Measurements from ENCODE around the gene STK31. TPM values are rescaled to one million over a fixed set of nuclear protein-coding genes. Genes with fewer than 3 reads are reported as not detected.
"Not testable (repeated sequence)": the region's sequence is repeated elsewhere in the genome, so short reads cannot be mapped to it uniquely, and the experiment has no call there.

Gene STK31
- polyA plus RNA-seq, 4 donors: 0.36 to 1.3 (median 0.91) TPM

DNA sequence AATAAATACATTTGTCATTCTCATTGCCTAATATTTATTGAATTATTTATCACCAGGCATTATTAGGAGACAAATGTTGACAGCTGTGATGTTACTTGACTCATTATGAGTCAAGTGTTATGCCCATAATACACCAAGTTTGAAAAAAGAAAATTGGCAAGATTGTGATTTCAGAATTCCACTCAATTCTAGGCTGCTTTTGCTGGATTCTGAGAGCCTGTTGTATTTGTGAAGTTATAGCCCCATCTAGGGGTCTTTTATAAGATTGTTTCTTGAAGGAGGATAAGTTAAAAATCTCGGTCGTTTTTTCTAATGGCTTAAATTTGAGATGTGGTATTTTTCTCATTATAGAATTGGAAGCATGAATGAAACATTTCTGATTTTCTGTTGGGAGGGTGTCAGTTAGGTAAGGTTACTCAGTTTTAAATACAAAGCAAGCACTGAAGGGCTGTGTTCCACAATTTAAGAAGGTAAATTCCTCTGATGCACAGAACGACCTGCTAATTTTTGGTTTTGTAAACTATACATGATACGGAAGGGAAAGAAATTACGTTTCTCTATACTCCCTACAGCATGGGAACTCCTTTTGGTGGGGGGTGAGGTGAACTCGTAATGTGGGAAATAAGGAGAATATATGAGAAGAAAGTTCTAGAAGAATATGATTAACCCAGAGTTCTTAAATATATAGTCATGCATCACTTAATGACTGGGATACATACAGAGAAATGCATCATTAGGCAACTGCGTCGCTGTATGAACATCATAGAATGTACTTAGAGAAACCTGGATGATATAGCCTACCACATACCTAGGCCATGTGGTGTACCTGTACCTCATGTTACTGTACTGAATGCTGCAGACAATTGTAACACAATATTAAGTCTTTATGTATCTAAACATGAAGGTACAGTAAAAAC, 2.6 kb downstream of the STK31 start:
- peak; percentile 28 to 44 (median 32) for DNase-seq (ENCODE audit: low read depth in 4 of 4, low spot score in 3 of 4)

DNA sequence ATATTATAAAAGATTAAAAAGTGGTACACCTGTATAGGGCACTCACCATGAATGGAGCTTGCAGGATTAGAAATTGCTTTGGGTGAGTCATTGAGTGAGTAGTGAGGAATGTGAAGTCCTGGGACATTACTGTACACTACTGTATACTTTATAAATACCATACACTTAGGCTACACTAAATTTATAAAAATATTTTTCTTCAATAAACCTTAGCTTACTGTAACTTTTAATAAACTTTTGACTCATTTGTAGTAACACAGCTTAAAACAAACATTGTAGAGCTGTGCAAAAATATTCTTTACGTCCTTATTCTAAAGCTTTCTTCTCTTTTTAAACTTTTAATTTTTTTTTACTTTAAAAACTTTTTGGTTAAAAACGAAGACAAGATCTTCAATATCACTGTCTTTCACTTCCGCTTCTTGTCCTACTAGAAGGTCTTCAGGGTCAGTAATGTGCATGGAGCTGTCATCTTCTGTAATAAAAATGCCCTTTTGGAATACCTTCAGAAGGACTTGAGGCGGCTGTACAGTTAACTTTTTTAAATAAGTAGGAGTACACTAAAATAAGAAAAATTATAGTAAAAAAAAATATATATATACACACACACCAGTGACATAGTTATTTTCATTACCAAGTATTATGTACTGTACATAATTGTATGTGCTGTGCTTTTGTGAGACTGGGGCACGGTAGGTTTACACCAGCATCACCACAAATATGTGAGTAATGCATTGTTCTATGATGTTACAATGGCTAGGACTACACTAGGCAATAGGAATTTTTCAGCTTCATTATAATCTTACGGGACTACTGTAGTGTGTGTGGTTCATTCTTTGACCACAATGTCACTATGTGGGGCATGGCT, 3.5 kb downstream of the STK31 start:
- DNase-seq (ENCODE audit: low read depth in 4 of 4, low spot score in 3 of 4): no peak

DNA sequence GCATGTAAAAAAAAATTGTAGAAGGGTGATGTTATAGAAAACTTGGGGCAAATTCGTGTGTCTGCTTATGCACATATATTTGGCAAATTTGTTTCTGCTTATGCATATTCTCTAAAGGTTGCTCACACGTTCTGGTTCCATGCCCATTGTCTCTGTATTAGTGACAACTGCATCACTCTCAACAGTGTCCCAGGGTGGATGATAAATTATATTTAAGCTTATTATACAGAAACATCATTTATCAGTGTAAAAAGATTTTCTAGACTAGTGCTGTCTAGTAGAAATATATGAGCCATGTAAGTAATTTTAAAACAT, 4.1 kb downstream of the STK31 start:
- no peak for DNase-seq (ENCODE audit: low read depth in 4 of 4, low spot score in 3 of 4)

DNA sequence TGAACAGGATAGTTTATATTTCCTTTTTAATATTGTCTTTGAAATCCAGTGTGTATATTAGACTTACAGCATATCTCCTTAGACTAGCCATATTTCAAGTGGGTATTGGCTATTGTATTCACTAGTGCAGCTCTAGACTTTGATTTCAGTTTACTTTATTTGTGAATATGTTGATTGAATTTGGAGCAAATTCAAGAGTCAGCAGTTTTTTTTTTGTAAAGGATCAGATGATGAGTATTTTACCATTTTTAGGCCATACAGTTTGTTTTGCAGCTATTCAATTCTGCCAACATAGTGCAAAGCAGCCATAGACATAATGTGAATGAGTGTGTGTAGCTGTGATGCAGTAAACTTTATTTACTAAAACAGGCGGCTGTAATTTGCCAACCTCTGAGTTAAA, 4.6 kb downstream of the STK31 start:
- no peak for DNase-seq (ENCODE audit: low read depth in 4 of 4, low spot score in 3 of 4)

DNA sequence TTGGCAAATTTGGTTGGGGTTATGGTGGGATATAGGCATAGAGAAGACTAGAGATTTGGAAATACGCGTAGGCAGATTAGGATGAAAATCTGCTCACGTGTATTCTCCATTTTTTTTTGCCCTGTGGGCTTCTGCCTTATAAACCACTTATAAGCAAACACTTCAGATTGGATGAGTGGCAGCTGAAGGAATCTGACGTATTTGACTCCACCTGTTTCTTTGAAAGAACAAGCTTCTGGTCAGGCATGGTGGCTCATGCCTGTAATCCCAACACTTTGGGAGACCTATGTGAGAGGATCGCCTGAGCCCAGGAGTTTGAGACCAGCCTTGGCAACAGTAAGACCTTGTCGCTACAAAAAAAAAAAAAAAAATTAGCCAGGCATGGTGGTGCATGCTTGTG, 5.1 kb downstream of the STK31 start:
- DNase-seq (ENCODE audit: low read depth in 4 of 4, low spot score in 3 of 4): no peak

DNA sequence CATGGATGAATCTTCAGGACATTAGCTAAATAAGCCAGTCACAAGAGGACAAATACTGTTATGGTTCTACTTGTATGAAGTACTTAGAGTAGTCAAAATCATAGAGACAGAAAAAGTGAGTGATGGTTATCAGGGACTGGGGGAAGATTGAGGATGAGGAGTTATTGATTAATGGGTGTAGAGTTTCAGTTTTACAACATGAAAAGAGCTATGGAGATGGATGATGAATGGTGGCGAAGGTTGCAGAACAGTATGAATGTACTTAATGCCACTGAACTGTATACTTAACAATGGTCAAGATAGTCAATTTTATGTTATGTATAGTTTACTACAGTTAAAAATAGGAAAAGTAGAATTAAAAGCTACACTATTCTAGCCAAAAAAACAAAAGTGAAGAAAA, 7.8 kb downstream of the STK31 start:
- DNase-seq (ENCODE audit: low read depth in 4 of 4, low spot score in 3 of 4): no peak

DNA sequence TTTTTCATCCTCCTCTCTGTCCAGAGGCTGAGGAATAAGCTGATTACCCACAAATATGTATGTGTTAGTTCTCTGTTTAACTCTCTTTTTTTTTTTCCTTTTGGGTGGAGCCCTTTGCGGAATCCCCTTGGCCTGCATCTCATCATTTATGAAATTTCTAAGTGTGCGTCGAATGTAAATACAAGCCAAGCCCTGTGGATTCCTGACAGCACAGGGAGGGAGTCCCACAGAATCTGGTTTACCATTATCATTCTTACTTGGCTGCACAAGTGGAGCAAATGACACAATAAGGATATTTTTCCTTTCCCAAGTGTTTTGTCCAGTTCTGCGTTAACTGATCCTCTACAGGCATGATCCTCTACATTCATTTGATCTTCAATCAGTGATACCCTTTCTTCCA, 11.4 kb downstream of the STK31 start:
- no peak for DNase-seq (ENCODE audit: low read depth in 4 of 4, low spot score in 3 of 4)

DNA sequence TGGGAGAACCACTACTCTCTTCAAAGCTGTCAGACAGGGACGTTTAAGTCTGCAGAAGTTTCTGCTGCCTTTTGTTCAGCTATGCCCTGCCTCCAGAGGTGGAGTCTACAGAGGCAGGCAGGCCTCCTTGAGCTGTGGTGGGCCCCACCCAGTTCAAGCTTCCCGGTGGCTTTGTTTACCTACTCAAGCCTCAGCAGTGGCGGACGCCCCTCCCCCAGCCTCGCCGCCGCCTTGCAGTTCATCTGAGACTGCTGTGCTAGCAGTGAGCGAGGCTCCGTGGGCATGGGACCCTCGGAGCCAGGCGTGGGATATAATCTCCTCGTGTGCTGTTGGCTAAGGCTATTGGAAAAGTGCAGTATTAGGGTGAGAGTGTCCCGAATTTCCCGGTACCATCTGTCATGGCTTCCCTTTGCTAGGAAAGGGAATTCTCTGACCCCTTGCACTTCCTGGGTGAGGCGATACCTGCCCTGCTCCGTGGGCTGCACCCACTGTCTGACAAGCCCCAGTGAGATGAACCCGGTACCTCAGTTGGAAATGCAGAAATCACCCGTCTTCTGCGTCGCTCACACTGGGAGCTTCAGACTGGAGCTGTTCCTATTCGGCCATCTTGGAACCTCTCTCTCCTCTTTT, 12.7 kb downstream of the STK31 start:
- DNase-seq (ENCODE audit: low read depth in 4 of 4, low spot score in 3 of 4): not testable (repeated sequence)

DNA sequence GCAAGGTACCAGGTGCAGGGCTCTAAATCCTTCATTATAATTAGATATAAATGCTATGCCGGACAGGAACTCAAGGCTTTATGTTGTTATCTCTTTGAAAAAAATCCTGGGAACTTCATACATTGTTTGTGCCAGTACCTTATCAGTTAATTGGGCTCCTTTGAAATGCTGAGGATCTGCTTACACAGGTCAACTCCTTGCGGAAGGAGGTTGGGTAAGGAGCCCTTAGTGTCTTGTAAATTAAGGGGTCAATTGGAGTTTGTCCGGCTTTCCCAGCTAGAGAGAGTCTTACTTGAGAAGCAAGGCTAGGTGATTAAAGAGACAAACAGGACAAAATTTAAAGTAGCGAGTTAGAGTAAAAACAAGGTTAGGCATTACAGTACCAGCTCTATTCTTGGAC, 14.1 kb downstream of the STK31 start:
- not testable (repeated sequence) for DNase-seq (ENCODE audit: low read depth in 4 of 4, low spot score in 3 of 4)

DNA sequence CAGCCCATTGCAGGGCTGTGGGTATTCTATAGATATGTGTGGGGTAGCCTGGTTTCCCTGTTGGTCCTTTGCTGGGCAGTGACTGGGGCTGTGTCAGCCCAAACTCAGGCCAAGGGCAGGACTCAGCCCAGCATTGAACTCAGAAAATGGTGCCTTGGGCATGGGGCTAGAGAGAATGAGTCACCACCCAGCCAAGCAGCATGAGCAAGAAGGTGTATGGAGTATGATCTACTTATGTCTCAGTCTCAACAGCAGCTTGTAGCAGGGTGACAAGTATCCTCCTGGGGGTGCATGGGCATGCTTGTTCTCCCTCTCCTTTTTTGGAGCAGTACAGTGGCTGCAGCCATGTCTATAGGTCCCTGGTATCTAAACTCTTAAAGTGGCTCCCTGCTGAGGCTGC, 32.0 kb downstream of the STK31 start:
- no peak for DNase-seq (ENCODE audit: low read depth in 4 of 4, low spot score in 3 of 4)

DNA sequence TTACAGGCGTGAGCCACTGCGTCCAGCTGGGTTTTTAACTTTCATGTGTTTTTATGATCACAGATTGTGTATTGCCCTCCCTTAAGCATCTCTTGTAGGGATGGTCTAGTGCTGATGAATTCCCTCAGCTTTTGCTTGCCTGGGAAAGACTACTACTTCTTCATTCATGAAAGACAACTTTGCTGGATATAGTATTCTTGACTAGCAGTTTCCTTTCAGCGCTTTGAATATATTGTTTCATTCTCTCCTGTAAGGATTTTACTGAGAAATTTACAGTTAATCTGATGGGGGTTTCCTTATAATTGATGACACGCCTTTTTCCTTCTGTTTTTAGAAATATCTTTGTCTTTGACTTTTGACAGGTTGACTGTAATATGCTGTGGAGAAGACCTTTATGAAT, 33.2 kb downstream of the STK31 start:
- no peak for DNase-seq (ENCODE audit: low read depth in 4 of 4, low spot score in 3 of 4)

DNA sequence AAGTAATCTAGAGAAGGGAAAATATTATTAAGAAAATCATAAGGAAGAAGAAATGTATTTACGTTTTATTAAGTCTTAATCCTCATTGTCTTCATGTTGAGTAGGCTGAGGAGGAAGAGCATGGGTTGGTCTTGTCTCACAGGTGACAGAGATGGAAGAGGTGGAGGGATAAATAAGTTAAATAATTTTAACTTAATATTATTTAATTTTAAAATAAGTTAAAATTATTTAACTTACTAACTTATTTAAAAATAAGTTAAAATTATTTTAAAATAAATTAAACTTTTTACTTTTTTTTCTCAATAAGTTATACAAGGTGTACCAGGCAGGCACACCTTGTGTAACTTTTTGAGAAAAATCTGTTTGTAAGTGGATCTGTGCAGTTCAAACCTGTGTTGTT, 36.6 kb downstream of the STK31 start:
- DNase-seq (ENCODE audit: low read depth in 4 of 4, low spot score in 3 of 4): no peak

DNA sequence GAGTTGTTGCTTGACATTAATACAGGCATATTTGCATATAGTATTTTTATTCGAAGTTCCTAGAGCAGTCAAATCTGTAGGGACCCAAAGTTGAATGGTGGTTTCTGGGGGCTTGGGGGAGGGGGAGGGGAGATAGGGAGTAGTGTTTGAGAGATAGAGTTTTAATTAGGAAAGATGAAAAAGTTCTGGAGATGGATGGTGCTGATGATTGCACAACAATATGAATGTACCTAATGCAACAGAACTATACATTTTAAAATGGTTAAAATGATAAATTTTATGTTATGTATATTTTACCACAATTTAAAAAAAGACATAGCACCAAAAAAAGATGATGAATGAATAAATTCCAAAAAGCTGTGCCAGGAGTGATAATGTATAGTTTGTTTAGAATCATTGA, 41.8 kb downstream of the STK31 start:
- no peak for DNase-seq (ENCODE audit: low read depth in 4 of 4, low spot score in 3 of 4)

DNA sequence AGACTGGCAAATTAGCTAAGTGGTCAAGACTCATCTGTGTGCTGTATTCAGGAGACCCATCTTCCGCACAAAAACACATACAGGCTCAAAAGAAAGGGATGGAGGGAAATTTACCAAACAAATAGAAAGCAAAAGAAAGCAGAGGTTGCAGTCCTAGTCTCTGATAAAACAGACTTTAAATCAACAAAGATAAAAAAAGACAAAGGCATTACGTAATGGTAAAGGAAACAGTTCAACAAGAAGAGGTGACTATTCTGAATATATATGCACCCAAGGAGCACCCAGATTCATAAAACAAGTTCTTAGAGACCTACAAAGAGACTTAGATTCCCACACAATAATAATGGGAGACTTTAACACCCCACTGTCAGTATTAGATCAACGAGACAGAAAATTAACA, 48.8 kb downstream of the STK31 start:
- not testable (repeated sequence) for DNase-seq (ENCODE audit: low read depth in 4 of 4, low spot score in 3 of 4)

DNA sequence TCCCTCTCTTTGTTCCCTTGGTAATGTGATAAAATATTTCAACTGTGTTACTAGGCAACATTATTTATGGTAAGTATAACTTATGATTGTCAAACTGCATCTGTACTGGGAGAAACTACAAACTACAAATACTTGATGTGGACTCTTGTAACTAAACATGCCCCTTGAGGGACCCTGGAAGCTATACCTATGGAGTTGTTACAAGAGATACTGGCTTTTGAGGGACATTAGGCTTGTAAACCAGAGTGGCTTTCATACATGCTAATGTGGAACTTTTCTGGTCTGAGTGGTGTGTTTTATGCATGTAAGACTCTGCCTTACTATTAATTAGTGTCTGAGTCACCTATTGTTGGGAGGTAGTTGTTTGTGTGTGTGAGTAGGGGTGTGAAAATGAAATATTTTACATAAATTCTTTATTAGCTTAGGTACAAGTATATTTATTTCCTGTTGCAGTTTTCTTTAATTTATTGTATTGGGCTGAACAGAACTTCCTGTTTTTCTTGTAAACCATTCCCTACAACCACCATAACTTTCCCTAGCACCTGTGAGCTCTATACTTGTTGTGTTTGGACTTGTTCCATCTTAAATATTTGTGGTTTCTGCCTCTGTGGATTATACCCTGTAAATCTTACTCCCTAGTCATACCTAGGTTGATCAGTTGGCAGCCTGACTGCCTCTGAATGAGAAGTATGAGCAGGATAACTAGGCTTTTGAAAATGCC, 49.8 kb downstream of the STK31 start:
- peak in 3 of 4 donors; percentile 16 to 45 (median 42) for DNase-seq (ENCODE audit: low read depth in 4 of 4, low spot score in 3 of 4)

DNA sequence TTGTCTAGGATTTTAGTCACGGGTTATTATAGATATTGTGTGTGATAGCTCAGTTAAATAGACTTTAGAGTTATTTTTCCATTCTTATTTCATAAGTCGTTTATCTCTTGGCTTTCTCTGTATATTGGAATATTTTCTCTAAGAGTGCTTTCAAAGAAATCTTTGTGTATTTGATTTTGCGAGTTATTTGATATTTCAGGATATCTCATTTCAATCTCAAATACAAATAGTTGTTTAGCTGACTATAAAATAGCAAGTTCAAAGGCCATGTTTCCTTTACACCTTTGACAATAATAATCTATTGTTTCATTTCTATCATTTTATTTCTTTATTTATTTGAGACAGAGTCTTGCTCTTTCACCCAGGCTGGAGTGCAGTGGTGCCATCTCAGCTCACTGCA, 55.9 kb downstream of the STK31 start:
- no peak for DNase-seq (ENCODE audit: low read depth in 4 of 4, low spot score in 3 of 4)

DNA sequence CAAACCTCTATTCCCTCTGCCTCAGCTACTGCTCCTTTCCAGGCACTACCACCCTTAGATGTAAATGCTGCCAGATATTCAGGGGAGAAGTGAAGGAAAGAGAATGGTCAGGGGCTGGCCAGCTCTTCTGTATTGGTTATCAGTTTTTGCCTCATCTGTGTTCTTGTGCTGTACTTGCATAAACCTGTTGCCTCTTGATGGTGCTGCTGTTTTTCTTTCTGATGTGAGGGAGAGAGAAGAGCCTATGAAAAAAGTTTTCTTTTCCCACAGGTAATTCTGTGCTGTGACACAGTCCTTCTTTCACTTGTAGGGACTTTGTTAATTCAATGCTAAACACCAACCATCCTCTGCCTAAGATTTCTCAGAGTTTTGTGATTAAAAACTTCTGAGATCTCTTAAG, 57.5 kb downstream of the STK31 start:
- no peak for DNase-seq (ENCODE audit: low read depth in 4 of 4, low spot score in 3 of 4)

DNA sequence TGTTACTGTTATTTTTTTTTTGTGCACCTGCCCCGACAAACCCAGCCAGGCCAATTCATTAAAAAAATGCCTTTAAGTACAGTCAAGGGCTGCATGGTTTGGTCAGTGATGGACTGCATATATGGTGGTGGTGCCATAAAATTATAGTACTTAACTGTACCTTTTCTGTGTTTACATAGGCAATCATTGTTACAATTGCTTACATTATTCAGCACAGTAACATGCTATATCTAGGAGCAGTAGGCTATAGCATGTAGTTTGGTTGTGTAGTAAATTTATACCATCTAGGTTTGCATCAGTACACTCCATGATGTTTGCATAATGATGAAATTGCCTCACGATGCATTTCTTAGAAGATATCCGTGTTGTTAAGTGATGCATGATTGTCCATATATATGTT, 58.0 kb downstream of the STK31 start:
- DNase-seq (ENCODE audit: low read depth in 4 of 4, low spot score in 3 of 4): no peak

DNA sequence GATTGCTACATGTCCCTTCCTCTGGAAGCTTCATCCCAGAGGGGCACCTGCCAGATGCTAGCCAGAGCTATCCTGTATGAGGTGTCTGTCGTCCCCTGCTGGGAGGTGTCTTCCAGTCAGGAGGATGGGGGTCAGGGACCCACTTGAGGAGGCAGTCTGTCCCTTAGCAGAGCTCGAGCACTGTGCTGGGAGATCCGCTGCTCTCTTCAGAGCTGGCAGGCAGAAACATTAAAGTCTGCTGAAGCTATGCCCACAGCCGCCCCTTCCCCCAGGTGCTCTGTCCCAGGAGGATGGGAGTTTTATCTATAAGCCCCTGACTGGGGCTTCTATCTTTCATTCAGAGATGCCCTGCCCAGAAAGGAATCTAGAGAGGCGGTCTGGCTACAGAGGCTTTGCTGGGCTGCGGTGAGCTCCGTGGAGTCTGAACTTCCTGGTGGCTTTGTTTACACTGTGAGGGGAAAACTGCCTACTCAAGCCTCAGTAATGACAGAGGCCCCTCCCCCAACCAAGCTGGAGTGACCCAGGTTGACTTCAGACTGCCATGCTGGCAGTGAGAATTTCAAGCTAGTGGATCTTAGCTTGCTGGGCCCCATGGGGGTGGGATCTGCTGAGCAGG, 69.3 kb downstream of the STK31 start:
- not testable (repeated sequence) for DNase-seq (ENCODE audit: low read depth in 4 of 4, low spot score in 3 of 4)

DNA sequence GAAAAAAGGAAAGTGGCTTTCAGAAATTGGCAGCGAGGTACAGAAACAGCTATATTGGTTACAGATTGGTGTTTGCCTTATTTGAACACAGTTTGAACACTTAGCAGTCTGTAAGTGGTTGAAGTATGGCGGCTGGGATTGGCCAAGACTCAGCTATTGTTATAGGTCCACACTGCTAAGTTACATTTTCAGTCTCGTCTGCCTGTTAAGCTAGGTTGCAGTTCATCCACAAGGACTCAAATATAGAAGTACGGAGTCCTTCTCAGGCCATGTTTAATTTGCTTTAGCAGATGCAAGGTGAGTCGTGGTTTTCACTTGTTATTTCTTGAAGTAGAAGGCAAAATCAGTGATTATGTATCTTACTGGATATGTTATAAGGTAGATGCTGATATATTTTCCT, 73.1 kb downstream of the STK31 start:
- DNase-seq (ENCODE audit: low read depth in 4 of 4, low spot score in 3 of 4): no peak
